Kidney (tissue), 14 donors: ENCODE measurements around the gene PXYLP1. TPM values are rescaled to one million over a fixed set of nuclear protein-coding genes. Genes with fewer than 3 reads are reported as not detected.
"Not testable (repeated sequence)": the region's sequence is repeated elsewhere in the genome, so short reads cannot be mapped to it uniquely, and the experiment has no call there.

Experiments
- DNase-seq, 5 donors: peaks; one replicate each; pipeline ENCODE4 v3.0.0-alpha.2; 2013 to 2020
- FAIRE-seq: peaks from 2 replicates; lab custom pipeline; 2012; peaks lifted over from hg19 to GRCh38; lab: Jason Lieb, UNC
- H3K27ac ChIP-seq, 2 donors: one replicate each; pipeline ENCODE4 v1.7.0; 2013; ENCODE audit warnings: low read depth in 2 of 2, low read length in 2 of 2, inconsistent platforms in 1 of 2
- H3K27me3 ChIP-seq: one replicate; pipeline ENCODE4 v1.7.1; 2013; ENCODE audit warnings: low read length, inconsistent platforms; ENCODE audit not compliant: control insufficient read depth, insufficient read depth
- H3K36me3 ChIP-seq, 3 donors: one replicate each; pipeline versions ENCODE4 v1.7.0 to v1.7.1; 2013; ENCODE audit warnings: low read length in 3 of 3, control low read depth in 1 of 3, inconsistent platforms in 1 of 3; ENCODE audit not compliant: insufficient read depth in 3 of 3, control insufficient read depth in 2 of 3
- H3K4me1 ChIP-seq, 3 donors: one replicate each; pipeline versions ENCODE4 v1.7.0 to v1.7.1; 2013; ENCODE audit warnings: low read length in 3 of 3, inconsistent platforms in 1 of 3, low read depth in 1 of 3; ENCODE audit not compliant: control insufficient read depth in 2 of 3, insufficient read depth in 2 of 3
- H3K4me3 ChIP-seq, 3 donors: one replicate each; pipeline versions ENCODE4 v1.7.0 to v1.8.1; 2013; ENCODE audit warnings: low read length in 3 of 3, control low read depth in 1 of 3, inconsistent platforms in 1 of 3
- H3K9ac ChIP-seq, 3 donors: one replicate each; pipeline versions ENCODE4 v1.7.0 to v1.7.1; 2013; ENCODE audit warnings: low read length in 3 of 3, control low read depth in 1 of 3, inconsistent platforms in 1 of 3
- H3K9me3 ChIP-seq, 3 donors: one replicate each; pipeline versions ENCODE4 v1.7.0 to v1.7.1; 2013; ENCODE audit warnings: low read length in 3 of 3, control low read depth in 1 of 3, inconsistent platforms in 1 of 3; ENCODE audit not compliant: control insufficient read depth in 2 of 3, insufficient read depth in 1 of 3
- intact Hi-C: fragments of 100-400 bp; cut with DNase I; formaldehyde crosslinking; loops from one replicate; pipeline ENCODE4 v1.11.1; 2022
- polyA plus RNA-seq: library from polyadenylated mRNA; stranded (reverse); fragments of 350-450 nt; fragmentation: Illumina TruSeq; extraction: RNeasy Lipid Tissue Mini Kit (QIAGEN cat#74804); gene quantifications from one replicate; pipeline ENCODE4 v1.2.3, GENCODE V29; 2014; ENCODE audit warnings: low read depth, low replicate concordance; ENCODE audit not compliant: insufficient read depth
- total RNA-seq: library from RNA; stranded (reverse); fragmentation: NEBNext Ultra II Directional; extraction: Animal tissue kit (Norgen Biotek cat#: 25700); gene quantifications from one replicate; pipeline ENCODE4 v1.2.1, GENCODE V29; 2021
- TF ChIP-seq, protein P1 (sequence below): IDR thresholded peaks from 3 replicates; pipeline ENCODE4 v1.5.1; 2012; ENCODE audit warnings: mild to moderate bottlenecking, moderate library complexity, borderline replicate concordance; ENCODE audit not compliant: insufficient read depth; ENCODE audit errors: extremely low read depth
- donor health status: control.
- donor health status: control.
- donor health status: control.
- donor health status: control.
- donor health status: control.
- donor health status: DM: yes; HTN: yes; CAD: no.
- donor health status: Normal renal cell carcinoma (clear cell type).

Gene PXYLP1
- total and polyA plus RNA-seq, 2 donors from 2014 or later, result 5.4 to 11.9 TPM

DNA sequence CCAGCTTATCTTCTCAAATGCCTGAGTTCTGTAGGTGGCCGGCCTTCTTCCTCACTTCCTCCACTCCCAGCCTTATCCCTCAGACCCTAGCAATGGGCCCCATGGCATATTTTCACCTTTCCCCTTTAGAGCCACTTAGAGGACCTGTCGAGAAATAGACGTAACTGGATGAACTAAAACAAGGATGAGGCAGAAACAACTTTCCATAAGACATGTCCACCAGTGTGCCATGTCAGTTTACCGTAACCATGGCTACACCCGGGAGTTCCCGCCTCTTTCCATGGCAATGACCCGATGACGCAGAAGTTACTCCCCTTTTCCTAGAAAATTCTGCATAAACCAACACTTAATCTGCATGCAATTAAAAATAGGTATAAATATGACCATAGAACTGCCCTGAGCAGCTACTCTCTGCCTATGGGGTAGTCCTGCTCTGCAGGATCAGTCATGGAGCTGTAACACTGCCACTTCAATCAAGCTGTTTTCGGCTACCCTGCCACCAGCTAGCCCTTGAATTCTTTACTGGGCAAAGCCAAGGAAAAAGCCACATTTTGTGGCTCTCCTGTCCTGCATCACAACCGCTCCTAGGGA is 81.6 kb downstream of the PXYLP1 start:
- Histone ChIP-seq H3K27ac (no peak overlapping the region), H3K4me1 (peaks cover 0 to 16% (median 9%) of the 10 kb centered on the region in 3 donors), H3K9ac (no peak overlapping the region), H3K27me3 (no peaks in the 10 kb centered on the region), H3K9me3 (no peaks in the 10 kb centered on the region), H3K4me3 (no peak overlapping the region), H3K36me3 (no peaks in the 10 kb centered on the region)
- intact Hi-C loops, result loop anchor here (10.0 kb wide), 1 partner anchor 242 kb away; no protein-coding TSS in a partner anchor
- FAIRE-seq, result no peak
- TF ChIP-seq, protein P1, sequence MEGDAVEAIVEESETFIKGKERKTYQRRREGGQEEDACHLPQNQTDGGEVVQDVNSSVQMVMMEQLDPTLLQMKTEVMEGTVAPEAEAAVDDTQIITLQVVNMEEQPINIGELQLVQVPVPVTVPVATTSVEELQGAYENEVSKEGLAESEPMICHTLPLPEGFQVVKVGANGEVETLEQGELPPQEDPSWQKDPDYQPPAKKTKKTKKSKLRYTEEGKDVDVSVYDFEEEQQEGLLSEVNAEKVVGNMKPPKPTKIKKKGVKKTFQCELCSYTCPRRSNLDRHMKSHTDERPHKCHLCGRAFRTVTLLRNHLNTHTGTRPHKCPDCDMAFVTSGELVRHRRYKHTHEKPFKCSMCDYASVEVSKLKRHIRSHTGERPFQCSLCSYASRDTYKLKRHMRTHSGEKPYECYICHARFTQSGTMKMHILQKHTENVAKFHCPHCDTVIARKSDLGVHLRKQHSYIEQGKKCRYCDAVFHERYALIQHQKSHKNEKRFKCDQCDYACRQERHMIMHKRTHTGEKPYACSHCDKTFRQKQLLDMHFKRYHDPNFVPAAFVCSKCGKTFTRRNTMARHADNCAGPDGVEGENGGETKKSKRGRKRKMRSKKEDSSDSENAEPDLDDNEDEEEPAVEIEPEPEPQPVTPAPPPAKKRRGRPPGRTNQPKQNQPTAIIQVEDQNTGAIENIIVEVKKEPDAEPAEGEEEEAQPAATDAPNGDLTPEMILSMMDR, result no peak
- no peak for DNase-seq

DNA sequence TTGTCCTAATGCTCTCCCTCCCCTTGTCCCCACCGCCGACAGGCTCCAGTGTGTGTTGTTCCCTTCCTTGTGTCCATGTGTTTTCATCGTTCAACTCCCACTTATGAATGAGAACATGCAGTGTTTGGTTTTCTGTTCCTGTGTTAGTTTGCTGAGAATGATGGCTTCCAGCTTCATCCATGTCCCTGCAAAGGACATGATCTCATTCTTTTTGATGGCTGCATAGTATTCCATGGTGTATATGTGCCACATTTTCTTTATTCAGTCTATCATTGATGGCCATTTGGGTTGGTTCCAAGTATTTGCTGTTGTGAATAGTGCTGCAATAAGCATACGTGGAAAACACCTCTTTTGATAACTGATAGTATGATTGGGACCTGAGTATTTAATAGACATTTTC is 82.8 kb downstream of the PXYLP1 start:
- not testable (repeated sequence) for H3K9me3 ChIP-seq, H3K4me3 ChIP-seq, H3K36me3 ChIP-seq, DNase-seq, H3K27ac ChIP-seq, FAIRE-seq, H3K27me3 ChIP-seq, H3K9ac ChIP-seq
- intact Hi-C loops, result loop anchor here (10.0 kb wide), 1 partner anchor 240 kb away; no protein-coding TSS in a partner anchor
- H3K4me1 ChIP-seq, result peaks cover 0 to 13% (median 9%) of the 10 kb centered on the region in 3 donors

DNA sequence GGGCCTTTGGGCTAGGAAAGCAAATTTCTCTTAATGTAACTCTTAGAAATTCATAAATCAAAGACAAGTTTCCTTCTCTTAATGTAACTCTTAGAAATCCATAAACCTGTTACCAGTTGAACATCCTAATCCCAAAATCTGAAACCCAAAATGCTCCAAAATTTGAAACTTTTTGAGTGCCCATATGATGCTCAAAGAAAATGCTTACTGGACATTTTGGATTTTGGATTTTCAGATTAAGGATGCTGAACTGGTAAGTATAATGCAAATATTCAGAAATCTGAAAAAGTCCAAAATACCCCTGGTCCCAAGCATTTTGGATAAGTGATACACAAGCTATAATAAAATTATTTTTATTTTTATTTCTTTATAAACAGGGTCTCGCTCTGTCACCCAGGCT is 85.2 kb downstream of the PXYLP1 start:
- no peaks in the 10 kb centered on the region for H3K27me3 ChIP-seq
- FAIRE-seq, result no peak
- H3K4me1 ChIP-seq, result peaks cover 0 to 9% (median 8%) of the 10 kb centered on the region in 3 donors
- intact Hi-C loops, result loop anchor here (10.0 kb wide), 1 partner anchor 238 kb away; no protein-coding TSS in a partner anchor
- no peak overlapping the region for H3K9ac ChIP-seq
- no peak overlapping the region for H3K27ac ChIP-seq
- no peaks in the 10 kb centered on the region for H3K36me3 ChIP-seq
- no peak overlapping the region for H3K4me3 ChIP-seq
- no peak for DNase-seq
- H3K9me3 ChIP-seq, result no peaks in the 10 kb centered on the region
- TF ChIP-seq, protein P1, result no peak

DNA sequence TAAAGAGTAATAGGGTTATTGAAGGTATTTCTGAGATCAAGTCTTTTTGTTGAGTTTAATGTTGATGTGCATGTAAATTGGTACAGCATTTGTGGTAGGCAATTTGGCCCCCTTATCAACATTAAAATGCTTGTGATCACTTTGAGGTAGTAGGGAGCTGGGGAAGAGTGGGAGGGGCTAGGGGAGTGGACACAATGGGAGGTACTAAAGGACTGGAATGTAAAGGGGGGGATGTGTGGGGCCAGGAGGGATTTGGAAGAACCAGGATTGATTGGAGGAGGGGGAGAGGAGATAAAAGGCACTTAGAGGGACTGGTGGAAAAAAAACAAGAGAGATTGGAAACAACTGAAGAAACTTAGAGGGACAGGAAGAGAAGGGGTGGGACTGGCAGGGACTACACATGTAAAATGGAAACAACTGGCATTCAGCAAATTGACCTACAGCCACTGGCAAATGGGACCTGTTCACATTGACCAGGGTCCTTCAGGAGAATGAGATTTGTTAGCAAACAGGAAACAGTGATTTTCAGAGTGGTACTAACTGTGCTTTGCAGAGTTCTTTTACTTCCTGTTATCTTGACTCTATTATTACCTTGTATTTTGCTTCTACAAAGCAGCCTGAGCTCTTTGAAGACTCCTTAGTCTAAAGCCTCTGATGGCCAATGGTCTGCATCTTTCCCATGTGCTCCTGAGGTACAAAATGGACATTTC is 88.9 kb downstream of the PXYLP1 start:
- TF ChIP-seq, protein P1, result no peak
- Histone ChIP-seq H3K4me1 (peaks cover 0 to 10% (median 5%) of the 10 kb centered on the region in 3 donors), H3K4me3 (no peak overlapping the region), H3K9me3 (no peaks in the 10 kb centered on the region), H3K36me3 (no peaks in the 10 kb centered on the region), H3K27me3 (no peaks in the 10 kb centered on the region), H3K27ac (no peak overlapping the region), H3K9ac (no peak overlapping the region)
- intact Hi-C loops, result no loop called here
- no peak for FAIRE-seq
- no peak for DNase-seq
